Activated CD8-positive, alpha-beta memory T cell treated with anti-CD3 and anti-CD28 coated beads, Interleukin-2, amount 10 ng/mL, durations not matched to agents 7 days and 5 days (primary cell): ENCODE measurements around the gene HEXIM2. TPM values are rescaled to one million over a fixed set of nuclear protein-coding genes. Genes with fewer than 3 reads are reported as not detected.
A peak's percentile ranks its signal among the peaks of the same experiment; 100 is the strongest.

Experiments
- ATAC-seq: fragments of 150-1000 bp; cut with Tn5 transposase; one replicate; pipeline ENCODE4 v1.10.0; 2021; ENCODE audit warnings: moderate library complexity
- CTCF ChIA-PET: fragments of 350-600 bp; sonication (Branson Sonifier 250); formaldehyde crosslinking; loops from one replicate; lab custom pipeline; 2021; ENCODE audit warnings: antibody characterized with exemption; lab: Charles Lee
- DNase-seq: peaks from one replicate; pipeline ENCODE4 v3.0.0-alpha.2; 2020
- H3K27ac Mint-ChIP-seq: one replicate; pipeline ENCODE4 v1.8.0; 2021; ENCODE audit warnings: mild to moderate bottlenecking, mixed read lengths
- H3K27me3 Mint-ChIP-seq: one replicate; pipeline ENCODE4 v1.8.0; 2021; ENCODE audit warnings: mixed read lengths
- H3K36me3 Mint-ChIP-seq: one replicate; pipeline ENCODE4 v1.8.0; 2021; ENCODE audit warnings: mild to moderate bottlenecking, mixed read lengths
- H3K4me1 Mint-ChIP-seq: one replicate; pipeline ENCODE4 v1.8.0; 2021; ENCODE audit warnings: mixed read lengths
- H3K4me3 Mint-ChIP-seq: one replicate; pipeline ENCODE4 v1.8.0; 2021; ENCODE audit warnings: mild to moderate bottlenecking, moderate library complexity, mixed read lengths
- H3K9me3 Mint-ChIP-seq: one replicate; pipeline ENCODE4 v1.8.0; 2022; ENCODE audit warnings: low read depth, mixed read lengths
- total RNA-seq, 2 experiments: library from RNA; stranded (reverse); gene quantifications; one replicate each; pipeline ENCODE4 v1.2.3, GENCODE V29; 2021

The HEXIM2 gene
- total RNA-seq, 2 experiments from 2014 or later: 6.9 to 7.5 TPM

- CTCF ChIA-PET: interaction anchor here (0.6 to 11.4 kb wide), 4 partner anchors 10 to 1120 kb away, joined by 3 to 583 read pairs (median 202); partner anchors contain the start of genes HEXIM1 and HEXIM2
- no peaks in the 10 kb centered on the region for H3K9me3 Mint-ChIP-seq
- DNase-seq (no peak), ATAC-seq (no peak)
- no peaks in the 10 kb centered on the region for H3K36me3 Mint-ChIP-seq
- H3K27ac Mint-ChIP-seq: no peak overlapping the region
- H3K4me1 Mint-ChIP-seq: peaks cover 26% of the 10 kb centered on the region
- no peaks in the 10 kb centered on the region for H3K27me3 Mint-ChIP-seq
- no peak overlapping the region for H3K4me3 Mint-ChIP-seq
Measured at GRCh38 chr17:45139533-45139920, 22.1 kb upstream of the HEXIM2 start.

GRCh38 chr17:45143094-45143670 is 18.5 kb upstream of the HEXIM2 start:
- no peaks in the 10 kb centered on the region for H3K9me3 Mint-ChIP-seq
- H3K27me3 Mint-ChIP-seq: peaks cover 2% of the 10 kb centered on the region
- DNase-seq: no peak
- H3K36me3 Mint-ChIP-seq: peaks cover 2% of the 10 kb centered on the region
- CTCF ChIA-PET: interaction anchor here (24.7 kb wide), 1 partner anchor 8 kb away, joined by 583 read pairs; the partner anchor contains the start of genes ACBD4 and PLCD3
- H3K4me1 Mint-ChIP-seq: peaks cover 31% of the 10 kb centered on the region
- ATAC-seq: no peak
- H3K4me3 Mint-ChIP-seq: no peak overlapping the region
- no peak overlapping the region for H3K27ac Mint-ChIP-seq

- H3K36me3 Mint-ChIP-seq: peaks cover 2% of the 10 kb centered on the region
- H3K27ac Mint-ChIP-seq: no peak overlapping the region
- ATAC-seq (no peak), DNase-seq (no peak)
- peaks cover 2% of the 10 kb centered on the region for H3K27me3 Mint-ChIP-seq
- H3K4me3 Mint-ChIP-seq: no peak overlapping the region
- no peaks in the 10 kb centered on the region for H3K9me3 Mint-ChIP-seq
- CTCF ChIA-PET: interaction anchor here (24.7 kb wide), 1 partner anchor 8 kb away, joined by 583 read pairs; the partner anchor contains the start of genes ACBD4 and PLCD3
- H3K4me1 Mint-ChIP-seq: peaks cover 31% of the 10 kb centered on the region
Measured at GRCh38 chr17:45143767-45144198, 17.9 kb upstream of the HEXIM2 start.

GRCh38 chr17:45144199-45145034 is 17.3 kb upstream of the HEXIM2 start:
- peaks cover 2% of the 10 kb centered on the region for H3K36me3 Mint-ChIP-seq
- CTCF ChIA-PET: interaction anchor here (1.0 to 24.7 kb wide), 2 partner anchors 9 to 53 kb away, joined by 4 to 583 read pairs; partner anchors contain the start of genes ACBD4 and PLCD3
- peak overlapping the region; percentile 4 for H3K27ac Mint-ChIP-seq
- peak overlapping the region; percentile 38 for H3K4me3 Mint-ChIP-seq
- no peak for DNase-seq
- H3K4me1 Mint-ChIP-seq: peaks cover 31% of the 10 kb centered on the region
- ATAC-seq: no peak
- H3K9me3 Mint-ChIP-seq: no peaks in the 10 kb centered on the region
- H3K27me3 Mint-ChIP-seq: peaks cover 2% of the 10 kb centered on the region

- H3K27ac Mint-ChIP-seq: peak overlapping the region; percentile 4
Measured at GRCh38 chr17:45145035-45145389, 16.7 kb upstream of the HEXIM2 start.

GRCh38 chr17:45146166-45146565 is 15.5 kb upstream of the HEXIM2 start:
- Mint-ChIP-seq H3K9me3 (no peaks in the 10 kb centered on the region), H3K27ac (peak overlapping the region; percentile 100), H3K4me1 (peaks cover 42% of the 10 kb centered on the region)

More at GRCh38 chr17:45145035-45145389, 16.7 kb upstream of the HEXIM2 start:
- Mint-ChIP-seq H3K27me3 (peaks cover 2% of the 10 kb centered on the region), H3K4me1 (peaks cover 35% of the 10 kb centered on the region), H3K9me3 (no peaks in the 10 kb centered on the region), H3K36me3 (peaks cover 8% of the 10 kb centered on the region), H3K4me3 (peak overlapping the region; percentile 16)
- DNase-seq (no peak), ATAC-seq (no peak)
- CTCF ChIA-PET: interaction anchor here (0.6 to 24.7 kb wide), 5 partner anchors 9 to 53 kb away, joined by 3 to 583 read pairs (median 3); partner anchors contain the start of genes ACBD4 and PLCD3

GRCh38 chr17:45146592-45146889 is 15.1 kb upstream of the HEXIM2 start:
- H3K36me3 Mint-ChIP-seq: peaks cover 12% of the 10 kb centered on the region
- CTCF ChIA-PET: interaction anchor here (0.8 to 24.7 kb wide), 3 partner anchors 8 to 74 kb away, joined by 5 to 583 read pairs (median 58); partner anchors contain the start of genes ACBD4, FMNL1 and PLCD3
- peaks cover 2% of the 10 kb centered on the region for H3K27me3 Mint-ChIP-seq
- peak overlapping the region; percentile 100 for H3K27ac Mint-ChIP-seq
- peak overlapping the region; percentile 99 for H3K4me3 Mint-ChIP-seq
- peaks cover 42% of the 10 kb centered on the region for H3K4me1 Mint-ChIP-seq
- DNase-seq (no peak), ATAC-seq (no peak)
- no peaks in the 10 kb centered on the region for H3K9me3 Mint-ChIP-seq

More at GRCh38 chr17:45146166-45146565, 15.5 kb upstream of the HEXIM2 start:
- CTCF ChIA-PET: interaction anchor here (0.8 to 24.7 kb wide), 4 partner anchors 9 to 75 kb away, joined by 3 to 583 read pairs (median 32); partner anchors contain the start of genes ACBD4, FMNL1 and PLCD3
- Mint-ChIP-seq H3K36me3 (peaks cover 12% of the 10 kb centered on the region), H3K27me3 (peaks cover 2% of the 10 kb centered on the region), H3K4me3 (peak overlapping the region; percentile 99)
- DNase-seq (no peak), ATAC-seq (no peak)

GRCh38 chr17:45146890-45147580 is 14.6 kb upstream of the HEXIM2 start:
- Mint-ChIP-seq H3K27me3 (peaks cover 2% of the 10 kb centered on the region), H3K27ac (peak overlapping the region; percentile 100), H3K4me1 (peaks cover 46% of the 10 kb centered on the region), H3K9me3 (no peaks in the 10 kb centered on the region), H3K4me3 (peak overlapping the region; percentile 99), H3K36me3 (peaks cover 12% of the 10 kb centered on the region)
- CTCF ChIA-PET: interaction anchor here (0.6 to 24.7 kb wide), 7 partner anchors 11 to 453 kb away, joined by 3 to 583 read pairs (median 59); partner anchors contain the start of genes ACBD4, FMNL1, HEXIM2 and PLCD3
- DNase-seq (peak; percentile 84), ATAC-seq (peak; percentile 6)

GRCh38 chr17:45147581-45148182 is 14.0 kb upstream of the HEXIM2 start:
- Mint-ChIP-seq H3K4me1 (peaks cover 46% of the 10 kb centered on the region), H3K36me3 (peaks cover 12% of the 10 kb centered on the region), H3K27ac (peak overlapping the region; percentile 100), H3K4me3 (peak overlapping the region; percentile 99), H3K9me3 (no peaks in the 10 kb centered on the region), H3K27me3 (peaks cover 2% of the 10 kb centered on the region)
- ATAC-seq: peak; percentile 28
- CTCF ChIA-PET: interaction anchor here (0.6 to 24.7 kb wide), 10 partner anchors 12 to 454 kb away, joined by 3 to 583 read pairs (median 57); partner anchors contain the start of genes ACBD4, FMNL1, HEXIM2 and PLCD3
- DNase-seq: peak; percentile 86

- Mint-ChIP-seq H3K27me3 (peaks cover 2% of the 10 kb centered on the region), H3K36me3 (peaks cover 12% of the 10 kb centered on the region), H3K4me1 (peaks cover 43% of the 10 kb centered on the region), H3K4me3 (peak within 1 kb of the TSS; percentile 99), H3K27ac (peak within 1 kb of the TSS; percentile 100), H3K9me3 (no peaks in the 10 kb centered on the region)
- DNase-seq (peak; percentile 99), ATAC-seq (peak; percentile 76)
- CTCF ChIA-PET: interaction anchor here (0.6 to 24.7 kb wide), 21 partner anchors 13 to 372 kb away, joined by 3 to 583 read pairs (median 6); partner anchors contain the start of genes ACBD4, FMNL1, HEXIM2 and MAP3K14
Measured at GRCh38 chr17:45148183-45149036, 13.3 kb upstream of the HEXIM2 start, which contains the start of gene HEXIM1. Gene HEXIM1 (plus strand): TSS chr17:45148475. CDS start chr17:45149191, 716 bp downstream.

GRCh38 chr17:45149037-45149668 is 12.5 kb upstream of the HEXIM2 start:
- peak overlapping the region; percentile 100 for H3K27ac Mint-ChIP-seq
- H3K27me3 Mint-ChIP-seq: peaks cover 2% of the 10 kb centered on the region
- H3K4me3 Mint-ChIP-seq: peak overlapping the region; percentile 99
- peaks cover 12% of the 10 kb centered on the region for H3K36me3 Mint-ChIP-seq
- peaks cover 40% of the 10 kb centered on the region for H3K4me1 Mint-ChIP-seq
- peak; percentile 38 for ATAC-seq
- peak; percentile 91 for DNase-seq
- no peaks in the 10 kb centered on the region for H3K9me3 Mint-ChIP-seq
- CTCF ChIA-PET: interaction anchor here (0.7 to 24.7 kb wide), 25 partner anchors 13 to 373 kb away, joined by 3 to 583 read pairs (median 6); partner anchors contain the start of genes ACBD4, FMNL1, HEXIM2 and MAP3K14
